Suppressor macrophage (primary cell): Measurements from ENCODE around the gene SUB1.
"Not testable (repeated sequence)": the region's sequence is repeated elsewhere in the genome, so short reads cannot be mapped to it uniquely, and the experiment has no call there.

Experiments used
- DNase-seq, 4 experiments: peaks; one replicate each; pipeline ENCODE4 v3.0.0-alpha.2; 2020 to 2022
- total RNA-seq, 17 experiments: gene quantifications; one replicate each; lab custom pipeline; 2026; ENCODE audit warnings: mixed read lengths in 6 of 17, inconsistent platforms in 3 of 17; lab: John Stamatoyannopoulos, UW

The SUB1 gene
- 69.1 to 166 (median 120) reads per million in 17 experiments for total RNA-seq

DNA sequence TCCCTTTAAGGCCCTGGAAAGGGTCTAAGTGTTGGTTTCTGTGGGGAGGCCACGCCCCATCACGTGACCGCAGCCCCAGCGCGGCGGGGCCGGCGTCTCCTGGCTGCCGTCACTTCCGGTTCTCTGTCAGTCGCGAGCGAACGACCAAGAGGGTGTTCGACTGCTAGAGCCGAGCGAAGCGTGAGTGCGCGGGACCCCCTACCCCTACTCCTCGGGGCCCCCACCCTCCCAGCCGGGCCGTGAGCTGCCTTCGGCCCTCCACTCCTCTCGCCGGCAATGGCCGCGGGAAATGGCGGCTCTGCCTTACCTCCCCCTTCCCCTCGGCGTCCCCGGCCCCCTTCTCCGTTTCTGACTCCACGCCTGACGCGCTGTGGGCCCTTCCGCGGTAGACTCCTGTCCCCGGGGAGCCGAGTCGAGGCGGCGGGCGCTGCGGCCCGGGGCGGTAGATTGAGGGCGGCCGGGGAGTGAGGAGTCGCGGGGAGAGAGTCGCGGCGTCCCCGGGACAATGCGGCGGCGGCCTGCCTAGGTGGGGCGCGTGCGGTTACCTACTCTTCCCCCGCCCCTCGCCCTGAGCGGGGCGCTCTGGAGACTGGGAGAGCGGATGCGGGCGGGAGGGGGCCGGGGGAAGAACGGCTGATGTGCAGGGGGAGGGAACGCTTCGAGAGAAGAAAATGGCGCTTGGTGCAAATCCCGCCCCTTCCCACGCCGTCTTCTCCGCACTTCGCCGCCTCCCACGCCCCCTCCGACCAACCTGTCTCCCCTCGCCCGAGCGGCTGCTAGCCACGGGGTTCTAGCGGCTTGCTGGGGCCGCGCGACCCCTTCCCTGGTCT lies at the start of gene SUB1:
Gene SUB1, plus strand, starts transcription at position 112 of the 830 bp plus-strand sequence. CDS start 2,956 bp downstream, outside the sequence.
- DNase-seq, result peak; percentile 93 to 97 (median 94)

DNA sequence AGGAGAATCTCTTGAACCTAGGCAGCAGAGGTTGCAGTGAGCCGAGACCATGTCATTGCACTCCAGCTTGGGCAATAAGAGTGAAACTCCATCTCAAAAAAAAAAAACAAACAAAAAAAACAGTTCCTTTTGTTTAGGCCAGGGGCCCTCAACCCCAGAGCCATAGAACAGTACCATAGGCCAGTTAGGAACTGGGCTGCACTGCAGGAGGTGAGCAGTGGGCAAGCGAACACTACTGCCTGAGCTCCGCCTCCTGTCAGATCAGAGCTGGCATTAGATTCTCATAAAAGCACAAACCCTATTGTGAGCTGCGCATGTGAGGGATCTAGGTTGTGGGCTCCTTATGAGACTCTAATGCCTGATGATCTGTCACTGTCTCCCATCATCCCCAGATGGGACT lies 49.1 kb upstream of the SUB1 start:
- no peak for DNase-seq

DNA sequence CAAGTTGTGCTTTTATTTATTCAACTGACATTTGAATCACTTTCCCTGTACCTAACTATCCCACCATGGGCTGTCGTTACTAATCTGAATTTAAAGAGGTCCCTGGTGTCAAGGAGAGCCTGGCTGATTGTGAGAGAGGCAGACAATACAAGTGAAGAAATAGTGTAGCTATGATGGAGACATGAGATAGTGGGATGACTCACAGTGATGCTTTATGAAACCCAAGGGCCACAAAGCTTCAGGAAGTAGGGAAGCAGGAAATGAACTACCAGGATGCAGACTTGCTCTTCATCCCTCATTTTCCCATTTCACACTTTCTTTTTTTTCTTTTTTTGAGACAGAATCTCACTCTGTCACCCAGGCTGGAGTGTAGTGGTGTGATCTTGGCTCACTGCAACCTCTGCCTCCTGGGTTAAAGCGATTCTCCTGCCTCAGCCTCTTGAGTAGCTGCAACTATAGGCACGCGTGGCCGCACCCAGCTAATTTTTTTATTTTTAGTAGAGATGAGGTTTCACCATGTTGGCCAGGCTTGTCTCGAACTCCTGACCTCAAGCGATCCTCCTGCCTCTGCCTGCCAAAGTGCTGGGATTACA lies 47.8 kb upstream of the SUB1 start:
- peak; percentile 32 to 64 (median 58) for DNase-seq

- no peak for DNase-seq
These were observed 47.3 kb upstream of the SUB1 start for GRCh38 chr5:32538031-32538547.

DNA sequence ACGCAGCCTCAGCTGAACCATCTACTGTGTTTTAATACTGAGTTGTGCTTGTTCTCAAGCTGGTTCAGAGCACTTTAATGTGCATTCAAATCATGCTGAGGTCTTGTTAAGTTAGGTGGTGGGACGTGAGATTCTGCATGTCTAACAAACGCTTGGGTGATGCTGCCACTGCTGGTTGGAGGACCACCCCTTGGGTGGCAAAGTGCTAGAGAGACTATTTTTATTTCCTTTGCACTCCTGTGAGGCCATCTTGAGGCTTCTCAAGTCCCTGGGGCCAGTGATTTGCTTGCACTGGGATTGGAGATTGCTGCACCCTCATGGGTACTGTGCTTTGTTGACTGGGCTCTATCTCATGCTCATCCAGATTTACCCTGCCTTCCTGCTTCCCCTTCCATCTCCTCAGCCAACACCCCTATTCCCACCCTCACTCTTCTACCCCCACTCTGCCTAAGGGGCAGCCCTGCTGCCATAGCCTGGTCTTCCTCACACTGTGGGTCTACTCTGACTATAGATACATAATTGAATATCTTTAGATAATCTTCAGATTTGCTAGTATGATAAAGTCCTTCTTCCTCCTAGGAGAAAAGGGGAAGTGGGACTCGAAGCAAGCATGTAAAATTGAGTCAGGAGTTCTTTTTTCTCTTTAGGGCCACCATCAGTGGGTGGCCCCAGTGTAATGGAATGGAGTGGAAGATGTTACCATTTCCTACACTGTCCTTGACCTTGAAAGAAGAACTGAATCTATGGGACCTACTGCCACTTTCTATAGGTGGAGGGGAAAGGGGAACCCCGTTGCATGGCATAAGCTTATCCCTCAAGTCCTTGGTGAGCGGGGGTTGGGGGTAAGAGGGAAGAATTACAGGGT lies 45.1 kb upstream of the SUB1 start:
- peak; percentile 79 to 91 (median 86) for DNase-seq

- no peak for DNase-seq
These were observed 44.1 kb upstream of the SUB1 start for GRCh38 chr5:32541241-32541640.

- DNase-seq, result peak; percentile 41 to 81 (median 62)
These were observed 42.9 kb upstream of the SUB1 start for GRCh38 chr5:32542216-32543059.

- no peak for DNase-seq
These were observed 42.1 kb upstream of the SUB1 start for GRCh38 chr5:32543291-32543690.

- no peak for DNase-seq
These were observed 40.1 kb upstream of the SUB1 start for GRCh38 chr5:32545102-32545800.

GRCh38 chr5:32551194-32551593 lies 34.2 kb upstream of the SUB1 start:
- no peak for DNase-seq

DNA sequence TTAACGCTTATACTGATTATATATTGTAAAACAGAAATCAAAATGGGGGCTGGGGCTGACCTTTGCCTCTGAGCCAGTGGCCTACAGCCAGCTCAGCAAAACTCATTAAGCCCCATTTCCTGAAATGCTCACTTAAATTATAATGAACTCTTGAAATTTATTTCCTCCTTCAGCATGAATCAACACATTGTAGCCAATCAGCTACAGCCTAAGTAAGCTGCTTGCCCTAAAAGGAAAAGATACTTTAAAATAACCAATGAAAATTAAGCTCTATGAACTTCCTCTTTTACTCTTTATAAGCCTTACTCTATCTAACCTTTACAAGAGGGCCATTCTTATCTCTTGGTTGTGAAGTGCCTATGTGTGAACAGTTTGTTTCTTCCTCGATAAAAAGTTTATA lies 33.5 kb upstream of the SUB1 start:
- DNase-seq, result no peak

GRCh38 chr5:32552491-32552890 lies 32.9 kb upstream of the SUB1 start:
- not testable (repeated sequence) for DNase-seq

DNA sequence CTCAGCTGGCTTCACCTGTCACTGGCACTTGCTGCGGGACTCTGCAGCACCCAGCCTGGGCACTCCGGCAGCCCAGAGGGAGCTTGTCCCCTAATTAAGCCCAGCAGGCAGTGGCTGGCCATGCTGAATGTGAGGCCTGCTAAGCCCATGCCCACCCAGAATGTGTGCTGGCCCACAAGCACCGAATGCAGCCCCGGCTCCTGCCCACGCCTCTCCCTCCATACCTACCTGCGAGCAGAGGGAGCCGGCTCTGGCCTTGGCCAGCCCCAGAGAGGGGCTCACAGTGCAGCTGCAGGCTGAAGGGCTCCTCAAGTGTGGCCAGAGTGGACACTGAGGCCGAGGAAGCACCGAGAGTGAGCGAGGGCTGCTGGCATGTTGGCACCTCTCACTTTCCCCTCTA lies 32.4 kb upstream of the SUB1 start:
- DNase-seq, result no peak

DNA sequence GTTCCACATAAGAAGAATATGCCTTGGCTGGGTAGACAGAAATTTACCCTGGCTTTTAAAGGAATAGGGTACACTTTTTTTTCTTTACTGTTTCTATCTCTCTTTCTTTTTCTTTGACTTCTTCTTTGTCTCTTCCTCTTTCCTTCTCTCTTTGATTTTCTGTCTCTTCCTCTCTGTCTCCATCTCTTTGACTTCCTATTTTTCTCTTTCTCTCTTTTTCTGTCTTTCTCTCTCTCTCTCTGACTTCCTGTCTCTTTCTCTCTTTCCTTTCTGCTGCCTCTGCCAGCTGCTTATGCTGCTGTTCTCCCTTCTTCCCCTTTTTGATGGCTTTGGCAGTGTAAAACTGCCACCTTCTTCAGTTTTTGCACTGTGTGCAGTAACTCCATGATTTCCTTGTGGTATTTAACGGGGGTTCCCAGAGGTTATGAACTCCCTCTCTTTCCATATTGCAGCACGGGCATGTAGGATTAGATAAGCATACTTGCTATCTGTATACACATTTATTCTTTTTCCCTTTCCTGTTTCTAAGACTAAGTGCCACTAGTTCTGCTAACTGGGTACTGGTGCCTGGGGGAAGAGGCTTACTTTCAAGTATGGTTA lies 31.1 kb upstream of the SUB1 start:
- DNase-seq, result peak; percentile 38 to 78 (median 62)

DNA sequence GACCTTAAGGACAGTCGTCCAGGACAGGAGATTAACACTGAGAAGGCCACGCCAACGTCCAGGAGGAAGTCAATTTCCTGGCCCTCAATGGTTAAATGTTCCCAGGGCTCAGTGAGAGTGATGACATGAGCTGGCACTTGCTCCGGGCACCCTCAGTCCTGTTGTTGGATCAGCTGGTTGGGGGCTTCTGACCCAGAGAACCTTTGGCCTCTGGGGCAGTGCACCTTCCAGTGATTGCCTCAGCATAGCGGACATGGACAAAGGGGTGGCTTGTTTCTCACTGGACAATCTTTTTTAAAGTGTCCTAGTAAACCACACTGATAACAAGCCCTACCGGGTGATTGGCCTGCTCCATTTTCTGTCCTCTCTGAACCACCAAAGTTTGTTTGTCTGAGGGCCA lies 28.8 kb upstream of the SUB1 start:
- not testable (repeated sequence) for DNase-seq

GRCh38 chr5:32559411-32559810 lies 25.9 kb upstream of the SUB1 start:
- DNase-seq, result no peak

GRCh38 chr5:32559921-32560320 lies 25.4 kb upstream of the SUB1 start:
- no peak for DNase-seq

DNA sequence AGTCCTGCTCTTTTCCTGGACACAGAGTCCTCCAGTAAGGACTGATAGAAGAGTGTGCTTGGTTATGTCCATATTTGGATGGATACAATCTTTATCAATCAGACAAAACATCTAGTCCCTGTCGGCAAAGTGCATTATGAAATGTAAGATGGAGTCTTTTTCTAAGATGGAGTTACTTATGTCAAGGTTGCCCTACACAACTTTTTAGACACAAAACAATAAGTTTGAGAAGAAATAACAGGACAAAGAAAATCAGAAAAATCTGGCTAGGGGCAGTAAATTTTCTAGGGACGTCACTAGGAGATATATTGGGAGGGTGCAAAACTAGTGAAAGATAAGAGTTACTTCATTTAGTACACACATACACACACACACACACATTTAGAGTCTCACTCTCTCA lies 23.3 kb upstream of the SUB1 start:
- no peak for DNase-seq

GRCh38 chr5:32562843-32563242 lies 22.5 kb upstream of the SUB1 start:
- DNase-seq, result no peak

GRCh38 chr5:32563614-32564013 lies 21.7 kb upstream of the SUB1 start:
- DNase-seq, result no peak

GRCh38 chr5:32565145-32565544 lies 20.2 kb upstream of the SUB1 start:
- no peak for DNase-seq
